ENCODE measurements around the gene GP5.

Gene GP5

GRCh38 chr3:194346035-194346434 is 53.0 kb downstream of the GP5 start:
- DNase-seq (ENCODE audit: low read depth, low spot score) = no peak
- TF ChIP-seq CTCF (IDR thresholded peaks at IDR 0.05; ENCODE audit: low read depth, low read length) = no peak
- H3K4me3 ChIP-seq (ENCODE audit: low read depth, low read length) = no peak overlapping the region
- in situ Hi-C loops (cut with HindIII; ENCODE audit: low sequenced_read_pairs) = no loop called here

Measured in astrocyte of the spinal cord (primary cell).